Right lobe of liver (tissue), 6 donors: Measurements from ENCODE around the gene HEPHL1. TPM values are rescaled to one million over a fixed set of nuclear protein-coding genes. Genes with fewer than 3 reads are reported as not detected.
A peak's percentile ranks its signal among the peaks of the same experiment; 100 is the strongest.

Experiments used
- ATAC-seq, 4 donors: fragments of 200-7000 bp; cut with Tn5 transposase; one replicate each; pipeline ENCODE4 v1.9.1; 2020; ENCODE audit warnings: mild to moderate bottlenecking in 4 of 4, moderate library complexity in 4 of 4
- DNase-seq, 3 donors: peaks; one replicate each; pipeline ENCODE4 v3.0.0-alpha.2; 2020
- H3K27ac ChIP-seq, 3 donors: fragments of 200-600 bp; one replicate each; pipeline ENCODE4 v1.8.0; 2022
- H3K27me3 ChIP-seq, 2 donors: fragments of 200-600 bp; one replicate each; pipeline ENCODE4 v1.8.0; 2022
- H3K36me3 ChIP-seq, 4 donors: fragments of 200-600 bp; sonication (generic) in 1 of 4; one replicate each; pipeline versions ENCODE4 v1.5.1 to v1.8.0; 2017 to 2022; ENCODE audit warnings: control low read depth in 1 of 4
- H3K4me1 ChIP-seq, 4 donors: fragments of 200-600 bp; sonication (generic) in 1 of 4; one replicate each; pipeline versions ENCODE4 v1.5.1 to v1.8.0; 2017 to 2022; ENCODE audit warnings: control low read depth in 1 of 4
- H3K4me3 ChIP-seq, 3 donors: fragments of 200-600 bp; one replicate each; pipeline ENCODE4 v1.8.0; 2022
- H3K9me3 ChIP-seq, 4 donors: fragments of 200-600 bp; sonication (generic) in 1 of 4; one replicate each; pipeline versions ENCODE4 v1.5.1 to v1.8.0; 2017 to 2022; ENCODE audit warnings: control low read depth in 1 of 4
- CTCF ChIP-seq, 4 donors: fragments of 200-600 bp in 3 of 4; fragments of 450-650 bp in 1 of 4; IDR thresholded peaks; one replicate each; pipeline versions ENCODE4 v1.5.1 to v1.8.0; 2016 to 2022; ENCODE audit warnings: antibody characterized with exemption in 4 of 4, mild to moderate bottlenecking in 2 of 4
- POLR2A ChIP-seq: fragments of 450-650 bp; IDR thresholded peaks from one replicate; pipeline ENCODE4 v1.6.1; 2017; ENCODE audit warnings: antibody characterized with exemption, mild to moderate bottlenecking
- WGBS: methylation state at CpG from one replicate; pipeline ENCODE4 v1.1.6; 2018; ENCODE audit warnings: low coverage, low lambda C conversion rate; ENCODE audit not compliant: insufficient coverage; ENCODE audit errors: missing lambda C conversion rate; 5-methylcytosine and 5-hydroxymethylcytosine counted together
- intact Hi-C, 2 donors: fragments of 100-400 bp; cut with DNase I; formaldehyde crosslinking; loops; one replicate each; pipeline versions ENCODE4 v1.11.2 to v1.14.1; 2022
- total RNA-seq, 6 experiments: library from RNA; depleted of rRNA in 2 of 6; stranded (reverse); fragments of >200 nt in 2 of 6; fragmentation: NEBNext Ultra II Directional in 3 of 6; extraction: Animal tissue kit (Norgen Biotek cat#: 25700) in 3 of 6; gene quantifications; one replicate each; pipeline versions ENCODE4 v1.1.0 to v1.2.4, GENCODE V29; 2016 to 2023
- donor health status: DM: no; HTN: yes; CAD: no.
- donor health status: DM: no; HTN: no; CAD: no.
- donor health status: DM: no; HTN: no; CAD: no.
- donor health status: DM: no; HTN: yes; CAD: no.
- donor health status: DM: no; HTN: yes; CAD: no.

Gene HEPHL1
- total RNA-seq, 6 experiments from 2014 or later = not detected

DNA sequence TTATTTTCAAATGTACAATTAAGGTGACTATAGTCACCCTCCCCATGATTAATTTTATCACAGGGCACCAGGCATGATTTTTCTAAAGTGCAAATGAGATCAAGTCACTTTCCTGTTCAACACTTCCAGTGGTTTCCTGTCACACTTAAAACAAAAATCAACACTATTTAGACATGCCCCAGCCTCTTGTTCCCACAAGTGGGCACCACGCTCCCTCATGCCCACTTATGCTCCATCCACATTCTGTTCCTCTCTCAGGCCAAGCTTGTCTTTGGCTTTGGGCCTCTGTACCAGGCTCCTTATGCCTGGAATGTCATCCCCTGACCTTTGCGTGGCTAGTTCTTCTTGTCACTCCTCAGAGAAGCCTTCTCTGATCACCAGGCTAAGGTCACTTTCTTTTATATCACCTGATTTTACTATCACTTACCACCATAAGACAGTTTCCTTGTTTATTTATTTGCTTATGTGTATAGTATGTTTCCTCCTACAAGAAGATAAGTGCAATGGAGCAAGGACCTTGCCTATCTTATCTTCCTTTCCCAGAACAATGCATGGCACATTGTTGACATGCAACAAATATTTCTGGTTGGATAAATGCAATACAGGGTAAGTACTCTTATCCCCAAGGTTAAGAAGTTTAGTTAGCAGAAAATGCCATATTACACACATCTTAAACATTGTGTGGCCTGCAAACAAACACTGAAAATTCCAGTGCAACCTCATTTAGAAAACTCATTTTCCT, 56.6 kb downstream of the HEPHL1 start:
- WGBS = 41% methylated on average over 2 of the region's 2 CpGs
- intact Hi-C loops = no loop called here
- Histone ChIP-seq H3K27ac (no peak overlapping the region), H3K4me1 (no peaks in the 10 kb centered on the region), H3K9me3 (no peaks in the 10 kb centered on the region), H3K36me3 (no peaks in the 10 kb centered on the region), H3K27me3 (no peaks in the 10 kb centered on the region), H3K4me3 (no peak overlapping the region)
- TF ChIP-seq CTCF (IDR thresholded peaks at IDR 0.05) (no peak), POLR2A (no peak)
- DNase-seq (no peak), ATAC-seq (no peak)

- no peaks in the 10 kb centered on the region for H3K9me3 ChIP-seq
- no peaks in the 10 kb centered on the region for H3K27me3 ChIP-seq
- H3K27ac ChIP-seq = no peak overlapping the region
- TF ChIP-seq CTCF (IDR thresholded peaks at IDR 0.05) (no peak), POLR2A (no peak)
- WGBS = no CpG with 5 or more reads among the region's 1 CpG
- no peaks in the 10 kb centered on the region for H3K4me1 ChIP-seq
- no peak for ATAC-seq
- intact Hi-C loops = no loop called here
- DNase-seq = no peak
- H3K36me3 ChIP-seq = no peaks in the 10 kb centered on the region
- H3K4me3 ChIP-seq = no peak overlapping the region
These were observed 63.0 kb downstream of the HEPHL1 start for GRCh38 chr11:94084164-94084563.

DNA sequence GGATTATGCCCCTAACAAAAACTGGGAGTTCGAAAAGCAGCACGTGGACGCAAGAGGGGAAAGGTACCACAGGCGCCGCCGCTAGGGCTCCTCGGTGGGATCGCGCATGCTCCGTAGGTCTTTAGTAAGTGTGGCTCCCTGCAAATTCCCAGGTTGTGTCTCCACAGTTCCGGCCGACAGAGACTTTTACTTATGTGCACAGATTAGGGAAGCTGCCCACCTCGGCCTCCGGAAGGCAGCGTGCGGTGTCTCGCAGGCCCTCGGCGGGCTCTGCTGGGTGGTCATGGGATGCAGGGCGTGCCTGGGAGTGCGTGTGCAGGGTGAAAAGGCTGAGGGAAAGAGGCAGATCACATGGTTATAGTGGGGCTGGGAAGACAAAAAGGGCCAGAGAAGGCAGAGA, 67.8 kb downstream of the HEPHL1 start:
- Histone ChIP-seq H3K4me3 (no peak overlapping the region), H3K36me3 (no peaks in the 10 kb centered on the region), H3K4me1 (no peaks in the 10 kb centered on the region), H3K27me3 (no peaks in the 10 kb centered on the region), H3K27ac (no peak overlapping the region), H3K9me3 (no peaks in the 10 kb centered on the region)
- no peak for TF ChIP-seq POLR2A
- TF ChIP-seq CTCF (IDR thresholded peaks at IDR 0.05) = no peak
- DNase-seq (no peak), ATAC-seq (peak in 1 of 4 donors; percentile 17)
- intact Hi-C loops = no loop called here
- 61% methylated on average over 21 of the region's 21 CpGs for WGBS

DNA sequence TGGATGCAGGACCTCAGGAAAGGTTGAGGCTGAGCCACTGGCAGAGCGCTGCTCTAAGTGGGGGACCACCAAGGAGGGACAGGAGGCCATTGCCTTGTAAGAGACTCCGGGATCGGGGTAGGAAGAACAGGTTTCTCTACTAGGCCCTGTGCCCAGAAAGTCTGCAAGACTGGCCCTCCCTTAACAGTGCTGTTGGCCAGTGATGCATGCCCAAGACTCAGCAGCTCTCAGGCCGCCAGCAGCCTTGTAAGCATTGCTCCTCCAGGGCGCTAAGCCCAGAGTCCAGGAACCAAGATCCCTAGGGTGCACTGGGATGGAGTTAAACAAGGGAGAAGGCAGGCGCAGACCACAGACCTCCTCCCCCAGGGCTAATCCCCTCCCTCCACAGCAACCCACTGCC, 68.2 kb downstream of the HEPHL1 start:
- Histone ChIP-seq H3K27me3 (no peaks in the 10 kb centered on the region), H3K4me1 (no peaks in the 10 kb centered on the region), H3K9me3 (no peaks in the 10 kb centered on the region), H3K36me3 (no peaks in the 10 kb centered on the region), H3K27ac (no peak overlapping the region), H3K4me3 (no peak overlapping the region)
- DNase-seq (no peak), ATAC-seq (no peak)
- no peak for TF ChIP-seq CTCF (IDR thresholded peaks at IDR 0.05)
- no peak for TF ChIP-seq POLR2A
- WGBS = 89% methylated on average over 3 of the region's 6 CpGs
- intact Hi-C loops = no loop called here
